SIG-M5 treated with dmso at 0.1 percent for 504 hours (cell line): ENCODE measurements around the gene CDC42.

Experiments used
- DNase-seq: peaks from one replicate; lab custom pipeline; 2025; ENCODE audit not compliant: unreplicated experiment; lab: John Stamatoyannopoulos, UW

The CDC42 gene

GRCh38 chr1:22126531-22126930 lies 74.0 kb downstream of the CDC42 start:
- DNase-seq = no peak

GRCh38 chr1:22127248-22127647 lies 74.7 kb downstream of the CDC42 start:
- no peak for DNase-seq

GRCh38 chr1:22127731-22128130 lies 75.2 kb downstream of the CDC42 start:
- no peak for DNase-seq

- no peak for DNase-seq
Observed at GRCh38 chr1:22128392-22128791, 75.9 kb downstream of the CDC42 start.

- DNase-seq = no peak
Observed at GRCh38 chr1:22129501-22130117, 77.1 kb downstream of the CDC42 start.

GRCh38 chr1:22131062-22131461 lies 78.6 kb downstream of the CDC42 start:
- no peak for DNase-seq

GRCh38 chr1:22131875-22132486 lies 79.5 kb downstream of the CDC42 start:
- no peak for DNase-seq

- no peak for DNase-seq
Observed at GRCh38 chr1:22132517-22133235, 80.2 kb downstream of the CDC42 start.

GRCh38 chr1:22133247-22133930 lies 80.9 kb downstream of the CDC42 start:
- no peak for DNase-seq

GRCh38 chr1:22133931-22134324 lies 81.4 kb downstream of the CDC42 start:
- no peak for DNase-seq

- DNase-seq = no peak
Observed at GRCh38 chr1:22137004-22137720, 84.7 kb downstream of the CDC42 start.

- no peak for DNase-seq
Observed at GRCh38 chr1:22139066-22139594, 86.6 kb downstream of the CDC42 start.

- no peak for DNase-seq
Observed at GRCh38 chr1:22139817-22140216, 87.3 kb downstream of the CDC42 start.
